Osteoblast (primary cell): ENCODE results near the gene PRKCE. TPM values are rescaled to one million over a fixed set of nuclear protein-coding genes. Genes with fewer than 3 reads are reported as not detected.

Experiments used
- DNase-seq: peaks from one replicate; pipeline ENCODE4 v3.0.0; 2011; ENCODE audit warnings: low spot score, mixed read lengths; ENCODE audit not compliant: insufficient read length; ENCODE audit errors: missing footprints
- H2AFZ ChIP-seq: 2 replicates; pipeline ENCODE4 v1.6.0; 2011; ENCODE audit warnings: mild to moderate bottlenecking, low read length
- H3K27ac ChIP-seq: 2 replicates; pipeline ENCODE4 v1.5.1; 2011; ENCODE audit warnings: mild to moderate bottlenecking, low read depth, low read length, moderate library complexity
- H3K27me3 ChIP-seq: 2 replicates; pipeline ENCODE4 v1.6.0; 2012; ENCODE audit warnings: mild to moderate bottlenecking, control low read depth, inconsistent platforms, low read length, moderate library complexity; ENCODE audit not compliant: insufficient read depth
- H3K36me3 ChIP-seq: 2 replicates; pipeline ENCODE4 v1.5.1; 2011; ENCODE audit warnings: mild to moderate bottlenecking, low read length, control low read depth, moderate library complexity; ENCODE audit not compliant: insufficient read depth
- H3K4me1 ChIP-seq: 2 replicates; pipeline ENCODE4 v1.5.1; 2011; ENCODE audit warnings: mild to moderate bottlenecking, low read length, control low read depth, moderate library complexity; ENCODE audit not compliant: insufficient read depth
- H3K4me2 ChIP-seq: 2 replicates; pipeline ENCODE4 v1.6.0; 2011; ENCODE audit warnings: mild to moderate bottlenecking, low read length; ENCODE audit not compliant: insufficient read depth
- H3K4me3 ChIP-seq: fragments of 200-600 bp; sonication (generic); 3 replicates; pipeline ENCODE4 v1.5.1; 2012; ENCODE audit warnings: mild to moderate bottlenecking, low read length, inconsistent platforms; ENCODE audit not compliant: insufficient read depth
- H3K79me2 ChIP-seq: 2 replicates; pipeline ENCODE4 v1.6.0; 2012; ENCODE audit warnings: mild to moderate bottlenecking, low read length, control low read depth, inconsistent platforms; ENCODE audit not compliant: insufficient read depth
- H3K9me3 ChIP-seq: 2 replicates; pipeline ENCODE4 v1.5.1; 2011; ENCODE audit warnings: low read depth, low read length, control low read depth
- H4K20me1 ChIP-seq: 2 replicates; pipeline ENCODE4 v1.6.0; 2012; ENCODE audit warnings: mild to moderate bottlenecking, low read length, control low read depth; ENCODE audit not compliant: insufficient read depth
- CTCF ChIP-seq: IDR thresholded peaks from 2 replicates; pipeline ENCODE4 v1.5.1; 2011; ENCODE audit warnings: mild to moderate bottlenecking, low read depth, low read length, moderate library complexity; ENCODE audit errors: extremely low read depth
- total RNA-seq: library from RNA; depleted of rRNA; stranded (reverse); fragments of >200 nt; gene quantifications from 2 replicates; pipeline ENCODE4 v1.2.3, GENCODE V29; 2012

The PRKCE gene
- total RNA-seq, 1 donor = 22.1 TPM

- no peak for DNase-seq
- no peak overlapping the region for H3K4me3 ChIP-seq
- no peaks in the 10 kb centered on the region for H3K27me3 ChIP-seq
- no peaks in the 10 kb centered on the region for H3K79me2 ChIP-seq
- H3K36me3 ChIP-seq = no peaks in the 10 kb centered on the region
- no peak overlapping the region for H2AFZ ChIP-seq
- H3K4me2 ChIP-seq = no peak overlapping the region
- no peak for TF ChIP-seq CTCF
- H3K9me3 ChIP-seq = no peaks in the 10 kb centered on the region
- peaks cover 11% of the 10 kb centered on the region for H3K4me1 ChIP-seq
- no peak overlapping the region for H3K27ac ChIP-seq
- no peaks in the 10 kb centered on the region for H4K20me1 ChIP-seq
Observed at GRCh38 chr2:45899926-45900325, 248.5 kb downstream of the PRKCE start.

GRCh38 chr2:45901468-45902032 is 250.1 kb downstream of the PRKCE start:
- Histone ChIP-seq H3K9me3 (no peaks in the 10 kb centered on the region), H4K20me1 (no peaks in the 10 kb centered on the region), H3K27me3 (no peaks in the 10 kb centered on the region), H3K4me1 (no peaks in the 10 kb centered on the region), H2AFZ (no peak overlapping the region), H3K4me3 (no peak overlapping the region), H3K4me2 (no peak overlapping the region), H3K27ac (no peak overlapping the region), H3K79me2 (no peaks in the 10 kb centered on the region), H3K36me3 (no peaks in the 10 kb centered on the region)
- no peak for TF ChIP-seq CTCF
- no peak for DNase-seq

- no peaks in the 10 kb centered on the region for H3K79me2 ChIP-seq
- no peak overlapping the region for H3K4me3 ChIP-seq
- H2AFZ ChIP-seq = no peak overlapping the region
- H3K27me3 ChIP-seq = no peaks in the 10 kb centered on the region
- no peaks in the 10 kb centered on the region for H4K20me1 ChIP-seq
- TF ChIP-seq CTCF = no peak
- no peak overlapping the region for H3K27ac ChIP-seq
- H3K4me1 ChIP-seq = no peaks in the 10 kb centered on the region
- no peak for DNase-seq
- H3K36me3 ChIP-seq = no peaks in the 10 kb centered on the region
- H3K9me3 ChIP-seq = no peaks in the 10 kb centered on the region
- no peak overlapping the region for H3K4me2 ChIP-seq
Observed at GRCh38 chr2:45902380-45902779, 250.9 kb downstream of the PRKCE start.

- no peaks in the 10 kb centered on the region for H3K9me3 ChIP-seq
- H3K4me2 ChIP-seq = no peak overlapping the region
- H3K79me2 ChIP-seq = no peaks in the 10 kb centered on the region
- DNase-seq = no peak
- no peak for TF ChIP-seq CTCF
- no peaks in the 10 kb centered on the region for H4K20me1 ChIP-seq
- no peak overlapping the region for H3K4me3 ChIP-seq
- H3K27ac ChIP-seq = no peak overlapping the region
- H3K36me3 ChIP-seq = no peaks in the 10 kb centered on the region
- no peaks in the 10 kb centered on the region for H3K27me3 ChIP-seq
- H3K4me1 ChIP-seq = no peaks in the 10 kb centered on the region
- H2AFZ ChIP-seq = no peak overlapping the region
Observed at GRCh38 chr2:45902781-45903375, 251.4 kb downstream of the PRKCE start.
